Measurements from ENCODE around the gene TRPM3.

DNA sequence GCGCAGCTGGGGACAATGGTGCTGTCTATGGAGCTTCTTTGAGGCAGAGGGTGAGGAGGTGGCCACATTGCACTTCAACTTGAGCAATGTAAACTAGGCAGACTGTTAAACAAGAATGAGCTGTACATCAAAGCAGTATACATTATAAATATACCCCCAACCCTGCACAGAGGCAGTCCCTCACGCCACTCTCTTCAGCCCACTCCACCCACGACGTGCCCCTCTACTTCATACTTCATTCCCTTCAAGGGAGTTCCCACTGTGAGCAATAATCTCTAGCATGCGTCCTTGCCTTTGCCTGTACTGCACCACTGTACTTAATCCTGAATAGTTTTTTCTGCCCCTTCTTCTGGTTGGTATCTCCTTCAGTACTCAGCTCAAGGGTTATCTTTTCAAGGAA lies 14.4 kb downstream of the TRPM3 start:
- no peak for TF ChIP-seq CTCF (IDR thresholded peaks at IDR 0.05)
- TF ChIP-seq TCF7L2 (IDR thresholded peaks at IDR 0.05; ENCODE audit: low read depth, low read length), result no peak
- no peak for TF ChIP-seq POLR2AphosphoS5 (IDR thresholded peaks at IDR 0.05; ENCODE audit: low read depth, low read length)
- no peak for TF ChIP-seq REST (IDR thresholded peaks at IDR 0.05; ENCODE audit: insufficient read depth in 1 of 2, low read depth in 2 of 2, low read length in 1 of 2)
- no peak for TF ChIP-seq SIN3A (IDR thresholded peaks at IDR 0.05; ENCODE audit: borderline replicate concordance, insufficient read depth, low read depth, low read length)

Measured in Panc1 (cell line).